HL-60/S4 treated with phorbol 12-myristate 13-acetate at 8.2 ng/mL for 4 days and 3 days (cell line): ENCODE results near the gene ACY1.

Experiments used
- in situ Hi-C: fragments of 300-500 bp; cut with MboI; formaldehyde crosslinking; loops from 2 replicates; pipeline ENCODE4 v1.15.0; 2022; ENCODE audit warnings: low sequenced_read_pairs

ACY1 gene

GRCh38 chr3:51962854-51963530 is 20.3 kb upstream of the ACY1 start:
- in situ Hi-C loops: no loop called here

- in situ Hi-C loops: no loop called here
Observed at GRCh38 chr3:51963951-51964451, 19.3 kb upstream of the ACY1 start.

GRCh38 chr3:51964521-51964920 is 18.8 kb upstream of the ACY1 start:
- in situ Hi-C loops: no loop called here

- in situ Hi-C loops: no loop called here
Observed at GRCh38 chr3:51966016-51966415, 17.3 kb upstream of the ACY1 start.

GRCh38 chr3:51966486-51966885 is 16.8 kb upstream of the ACY1 start:
- in situ Hi-C loops: no loop called here

GRCh38 chr3:51966922-51967383 is 16.4 kb upstream of the ACY1 start:
- in situ Hi-C loops: no loop called here

GRCh38 chr3:51967384-51968169 is 15.8 kb upstream of the ACY1 start, which contains the start of gene PCBP4:
PCBP4 (minus strand) TSS chr3:51967454; CDS start chr3:51961240, 6,214 bp downstream.
- in situ Hi-C loops: no loop called here

- in situ Hi-C loops: no loop called here
Observed at GRCh38 chr3:51968170-51968775, 15.1 kb upstream of the ACY1 start.

- in situ Hi-C loops: no loop called here
Observed at GRCh38 chr3:51968883-51969678, 14.3 kb upstream of the ACY1 start.

GRCh38 chr3:51969841-51970240 is 13.5 kb upstream of the ACY1 start:
- in situ Hi-C loops: no loop called here

GRCh38 chr3:51970606-51971300 is 12.6 kb upstream of the ACY1 start:
- in situ Hi-C loops: no loop called here

GRCh38 chr3:51971350-51971749 is 12.0 kb upstream of the ACY1 start:
- in situ Hi-C loops: no loop called here

GRCh38 chr3:51974277-51974962 is 8.9 kb upstream of the ACY1 start:
- in situ Hi-C loops: no loop called here

GRCh38 chr3:51974963-51975851 is 8.1 kb upstream of the ACY1 start, which contains the start of gene ABHD14A:
ABHD14A (plus strand) TSS chr3:51975064; CDS start chr3:51975136, 72 bp downstream.
- in situ Hi-C loops: no loop called here

- in situ Hi-C loops: no loop called here
Observed at GRCh38 chr3:51975852-51976549, 7.3 kb upstream of the ACY1 start.

GRCh38 chr3:51977446-51978142 is 5.7 kb upstream of the ACY1 start:
- in situ Hi-C loops: no loop called here

GRCh38 chr3:51978143-51978502 is 5.2 kb upstream of the ACY1 start:
- in situ Hi-C loops: no loop called here
